ENCODE results near the gene CDC37L1.

The CDC37L1 gene

DNA sequence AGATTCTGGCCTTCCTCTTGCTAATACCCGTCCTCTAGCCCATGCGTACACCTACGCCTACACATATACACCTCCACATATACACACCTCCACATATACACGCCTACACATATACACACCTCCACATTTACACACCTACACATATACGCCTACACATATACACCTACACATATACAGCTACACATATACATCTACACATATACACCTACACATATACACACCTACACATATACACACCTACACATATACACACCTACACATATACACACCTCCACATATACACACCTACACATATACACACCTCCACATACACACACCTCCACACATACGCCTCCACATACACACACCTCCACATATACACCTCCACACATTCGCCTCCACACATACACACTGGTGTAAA lies 34.5 kb downstream of the CDC37L1 start:
- TF ChIP-seq, protein P1, sequence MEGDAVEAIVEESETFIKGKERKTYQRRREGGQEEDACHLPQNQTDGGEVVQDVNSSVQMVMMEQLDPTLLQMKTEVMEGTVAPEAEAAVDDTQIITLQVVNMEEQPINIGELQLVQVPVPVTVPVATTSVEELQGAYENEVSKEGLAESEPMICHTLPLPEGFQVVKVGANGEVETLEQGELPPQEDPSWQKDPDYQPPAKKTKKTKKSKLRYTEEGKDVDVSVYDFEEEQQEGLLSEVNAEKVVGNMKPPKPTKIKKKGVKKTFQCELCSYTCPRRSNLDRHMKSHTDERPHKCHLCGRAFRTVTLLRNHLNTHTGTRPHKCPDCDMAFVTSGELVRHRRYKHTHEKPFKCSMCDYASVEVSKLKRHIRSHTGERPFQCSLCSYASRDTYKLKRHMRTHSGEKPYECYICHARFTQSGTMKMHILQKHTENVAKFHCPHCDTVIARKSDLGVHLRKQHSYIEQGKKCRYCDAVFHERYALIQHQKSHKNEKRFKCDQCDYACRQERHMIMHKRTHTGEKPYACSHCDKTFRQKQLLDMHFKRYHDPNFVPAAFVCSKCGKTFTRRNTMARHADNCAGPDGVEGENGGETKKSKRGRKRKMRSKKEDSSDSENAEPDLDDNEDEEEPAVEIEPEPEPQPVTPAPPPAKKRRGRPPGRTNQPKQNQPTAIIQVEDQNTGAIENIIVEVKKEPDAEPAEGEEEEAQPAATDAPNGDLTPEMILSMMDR (IDR thresholded peaks at IDR 0.05; ENCODE audit: low read depth, low read length): no peak
- H3K4me3 ChIP-seq (ENCODE audit: low read depth, low read length): no peak overlapping the region

DNA sequence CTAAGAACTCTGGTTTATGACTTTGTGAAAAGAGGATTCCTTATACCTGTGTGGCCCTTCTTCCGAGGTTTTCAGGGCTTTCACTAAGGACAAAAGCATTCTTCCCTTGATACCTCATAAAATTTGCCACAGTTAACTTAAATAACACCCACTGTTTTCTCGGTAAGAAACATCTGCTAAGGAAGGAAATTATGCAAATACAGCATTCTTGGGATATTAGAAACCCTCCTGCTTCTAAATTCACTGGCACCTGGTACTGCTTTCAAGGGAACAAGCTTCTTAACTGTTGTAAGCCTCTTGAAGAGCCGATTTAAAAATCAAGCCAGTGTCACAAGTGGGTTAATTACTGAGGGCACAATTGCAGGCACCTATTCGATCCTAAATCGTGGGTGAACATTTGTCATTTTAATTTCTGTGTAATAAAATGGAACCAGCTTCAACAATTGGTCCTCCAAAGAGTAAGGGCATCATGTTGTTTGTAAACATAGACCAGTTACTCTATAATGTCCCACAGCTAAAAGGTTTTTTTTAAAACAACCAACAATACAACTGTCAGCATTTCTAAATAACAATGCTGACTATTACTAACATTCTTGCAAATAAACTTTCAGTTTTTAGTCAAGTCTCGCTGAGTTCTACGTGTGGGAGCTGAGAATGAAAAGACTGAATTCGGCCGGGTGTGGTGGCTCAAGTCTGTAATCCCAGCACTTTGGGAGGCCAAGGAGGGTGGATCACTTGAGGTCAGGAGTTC lies 35.1 kb downstream of the CDC37L1 start:
- TF ChIP-seq, protein P1 (IDR thresholded peaks at IDR 0.05; ENCODE audit: low read depth, low read length): no peak
- no peak overlapping the region for H3K4me3 ChIP-seq (ENCODE audit: low read depth, low read length)

DNA sequence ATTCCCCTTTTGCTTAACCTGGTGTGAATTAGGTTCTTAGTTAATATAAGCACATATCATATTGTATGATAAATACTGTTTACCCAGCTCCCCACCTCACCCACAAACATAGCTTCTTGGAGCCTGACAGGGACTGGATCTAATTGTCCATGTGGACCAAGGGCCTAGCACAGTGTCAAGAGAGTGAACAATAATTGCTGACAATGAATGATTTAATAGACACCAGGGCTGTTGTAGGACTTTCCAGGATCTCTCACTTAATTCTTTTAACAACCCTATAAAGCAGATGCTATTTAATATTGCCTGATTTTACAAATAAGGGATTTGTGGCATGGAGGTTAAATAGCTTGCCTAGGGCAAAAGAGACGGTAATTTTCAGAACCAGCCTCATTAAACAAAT lies 36.8 kb downstream of the CDC37L1 start:
- no peak overlapping the region for H3K4me3 ChIP-seq (ENCODE audit: low read depth, low read length)
- TF ChIP-seq, protein P1 (IDR thresholded peaks at IDR 0.05; ENCODE audit: low read depth, low read length): no peak

DNA sequence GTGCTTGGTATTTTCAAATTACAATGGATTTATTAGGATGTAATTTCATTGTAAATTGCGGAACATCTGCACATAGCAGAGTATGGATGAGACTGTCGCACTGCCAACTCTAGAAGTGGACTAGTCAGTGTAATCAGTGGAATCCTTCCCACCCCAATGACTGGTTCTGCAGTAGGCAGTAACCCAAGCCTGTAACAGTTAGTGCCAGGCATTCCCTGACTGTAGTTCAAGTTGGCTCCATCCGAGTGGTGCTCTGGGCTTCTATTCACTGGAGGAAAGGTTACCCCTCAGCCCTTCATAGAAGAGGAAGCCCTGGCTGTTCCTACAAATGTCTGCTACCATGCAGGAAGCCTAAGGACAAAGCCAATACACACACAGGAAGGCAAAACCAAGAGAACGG lies 38.4 kb downstream of the CDC37L1 start:
- H3K4me3 ChIP-seq (ENCODE audit: low read depth, low read length): no peak overlapping the region
- TF ChIP-seq, protein P1 (IDR thresholded peaks at IDR 0.05; ENCODE audit: low read depth, low read length): no peak

DNA sequence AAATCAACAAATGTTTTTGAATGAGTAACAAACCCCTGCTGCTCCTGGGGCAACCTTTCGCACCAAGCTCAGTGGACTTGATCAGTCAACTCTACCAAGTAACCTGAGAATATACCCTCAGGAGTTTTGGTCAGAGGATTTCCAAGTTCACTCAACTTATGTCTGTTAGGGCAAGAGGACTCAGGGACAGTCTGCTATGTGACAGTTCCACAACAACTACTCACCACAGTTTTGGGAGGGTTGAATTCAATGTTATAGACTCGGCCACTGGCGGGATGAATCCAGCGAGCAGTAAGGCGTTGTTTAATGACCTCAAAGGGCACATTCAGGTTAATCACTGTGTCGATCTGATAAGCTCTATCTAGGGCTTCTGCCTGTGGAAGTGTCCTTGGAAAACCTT lies 39.5 kb downstream of the CDC37L1 start:
- TF ChIP-seq, protein P1 (IDR thresholded peaks at IDR 0.05; ENCODE audit: low read depth, low read length): no peak
- H3K4me3 ChIP-seq (ENCODE audit: low read depth, low read length): no peak overlapping the region

DNA sequence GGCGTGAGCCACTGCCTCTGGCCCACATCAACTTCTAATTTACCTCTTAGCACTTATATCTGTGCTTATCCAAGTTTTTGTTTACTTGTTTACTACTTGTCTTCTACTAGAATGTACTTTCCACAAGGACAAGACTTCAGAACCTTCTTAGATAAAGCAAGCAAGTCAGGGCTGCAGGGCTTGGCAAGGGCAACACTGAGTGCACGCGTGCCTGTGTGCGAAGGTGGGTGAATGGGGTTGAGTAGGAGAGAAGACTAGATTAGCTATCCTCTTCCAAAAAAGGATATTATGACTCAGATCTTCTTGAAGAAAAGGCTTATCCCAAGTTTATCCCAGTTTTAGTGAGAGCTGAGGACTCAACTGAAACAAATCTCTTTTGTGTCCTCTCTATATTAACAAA lies 42.4 kb downstream of the CDC37L1 start:
- TF ChIP-seq, protein P1 (IDR thresholded peaks at IDR 0.05; ENCODE audit: low read depth, low read length): no peak
- no peak overlapping the region for H3K4me3 ChIP-seq (ENCODE audit: low read depth, low read length)

DNA sequence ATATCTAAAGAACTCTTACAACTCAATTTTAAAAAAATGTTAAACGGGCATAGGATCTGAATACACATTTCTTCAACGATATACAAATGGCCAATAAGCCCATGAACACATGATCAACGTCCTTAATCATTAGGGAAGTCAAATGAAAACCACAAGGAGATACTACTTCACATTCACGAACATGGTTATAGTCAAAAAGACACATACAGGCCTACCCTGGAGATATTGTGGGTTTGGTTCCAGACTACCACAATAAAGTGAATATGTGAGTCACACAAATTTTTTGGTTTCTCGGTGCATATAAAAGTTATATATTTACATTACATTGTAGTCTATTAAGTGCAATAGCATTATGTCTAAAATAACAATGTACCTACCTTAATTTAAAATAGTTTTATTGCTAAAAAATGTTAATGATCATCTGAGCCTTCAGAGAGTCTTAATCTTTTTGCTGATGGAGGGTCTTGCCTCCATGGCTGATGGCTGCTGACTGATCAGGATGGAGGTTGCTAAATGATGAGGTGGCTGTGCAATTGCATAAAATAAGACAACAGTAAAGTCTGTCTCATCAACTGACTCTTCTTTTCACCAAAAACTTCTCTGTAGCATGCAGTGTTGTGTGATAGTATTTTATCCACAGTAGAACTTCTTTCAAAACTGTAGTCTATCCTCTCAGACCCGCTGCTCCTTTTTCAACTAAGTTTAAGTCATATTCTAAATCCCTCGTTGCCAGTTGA lies 46.5 kb downstream of the CDC37L1 start:
- TF ChIP-seq, protein P1 (IDR thresholded peaks at IDR 0.05; ENCODE audit: low read depth, low read length): no peak
- H3K4me3 ChIP-seq (ENCODE audit: low read depth, low read length): no peak overlapping the region

Data from WI38 (cell line).